HG03139 (cell line): ENCODE measurements around the gene DOCK8.

ENCODE experiments used
- ATAC-seq: cut with Tn5 transposase; IDR thresholded peaks from one replicate; pipeline ENCODE4 v1.9.1; 2021; ENCODE audit not compliant: unreplicated experiment

The DOCK8 gene

DNA sequence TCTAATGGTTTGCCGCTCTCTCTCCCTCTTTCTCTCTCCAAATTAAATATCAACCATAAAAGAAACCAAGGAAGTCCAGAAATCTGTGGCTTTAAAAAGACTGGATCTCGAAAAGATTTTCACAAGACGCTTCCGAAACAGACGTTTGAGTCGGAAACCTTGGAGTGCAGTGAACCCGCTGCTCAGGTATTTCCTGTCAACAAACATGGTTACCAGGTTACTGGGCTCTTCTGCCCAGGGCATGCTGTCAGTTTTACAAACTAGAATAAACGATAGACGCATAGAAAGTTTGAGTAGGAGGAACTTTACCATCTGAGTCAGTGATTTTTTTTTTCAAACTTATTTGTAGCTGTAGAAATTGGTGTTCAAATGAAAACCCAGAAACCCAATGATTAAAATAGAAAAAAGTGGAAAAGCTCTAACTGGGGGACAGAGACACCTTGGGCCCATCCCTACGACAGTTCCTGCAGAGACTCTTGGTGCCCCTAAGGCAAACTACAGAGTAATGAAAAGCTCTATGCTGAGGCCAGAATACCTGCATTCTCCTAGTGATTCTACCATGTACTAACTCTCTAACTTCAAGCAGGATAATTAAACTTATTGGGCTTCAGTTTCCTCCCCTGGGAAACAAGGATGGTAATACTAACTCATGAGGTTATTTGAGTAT lies 90.0 kb downstream of the DOCK8 start:
- ATAC-seq = no peak

DNA sequence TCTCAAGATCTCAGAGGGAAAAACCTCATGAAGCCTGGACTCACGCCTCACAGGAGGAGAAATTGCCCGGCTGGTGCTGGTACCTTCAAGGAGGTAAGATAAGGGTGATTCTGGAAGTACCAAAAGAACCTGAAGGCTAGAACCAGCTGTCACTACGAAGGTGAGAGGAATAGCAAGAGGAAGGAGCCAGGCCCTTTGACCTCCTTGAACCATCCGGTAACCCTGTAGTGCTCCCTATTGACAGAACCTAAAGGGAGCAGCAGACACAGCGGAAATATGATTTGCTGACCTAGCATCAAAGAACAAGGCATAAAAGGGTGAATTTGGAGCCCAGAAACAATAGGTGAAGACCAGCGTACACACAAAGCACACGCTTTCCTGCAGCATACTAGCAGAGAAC lies 92.2 kb downstream of the DOCK8 start:
- no peak for ATAC-seq

- no peak for ATAC-seq
These were observed 97.2 kb downstream of the DOCK8 start for GRCh38 chr9:311841-312240.

DNA sequence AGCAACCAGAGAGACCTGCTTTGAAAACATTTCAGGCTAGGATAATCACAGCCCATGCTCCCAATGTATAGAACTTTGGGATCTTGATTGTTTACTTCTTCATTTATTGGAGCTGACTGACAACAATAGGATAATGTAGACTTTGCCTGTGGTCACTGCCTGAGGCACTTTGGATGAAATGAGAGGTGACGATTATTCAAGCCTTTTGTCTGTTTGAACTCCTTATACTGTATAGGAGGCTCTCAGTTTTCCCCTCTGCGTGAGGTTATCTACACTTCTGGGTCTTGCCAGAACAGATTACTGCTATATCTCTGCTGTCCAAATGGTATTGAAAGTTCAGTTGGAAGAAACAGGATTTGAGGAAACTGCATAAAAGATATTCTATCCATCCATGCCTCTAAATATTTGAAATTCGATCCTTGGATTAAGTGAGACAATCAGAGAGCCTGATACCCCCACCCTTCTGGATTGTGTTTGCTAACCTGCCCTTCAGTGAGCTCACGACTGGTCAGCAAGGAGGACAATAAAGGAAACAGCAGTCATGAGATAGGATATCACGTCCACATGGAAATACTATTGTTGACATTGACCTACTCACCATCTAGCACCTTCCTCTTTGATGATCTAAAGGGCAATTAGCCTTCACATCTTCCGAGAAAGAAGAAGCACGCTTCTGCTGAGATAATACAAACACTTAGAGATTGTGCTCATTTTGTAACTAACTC lies 98.1 kb downstream of the DOCK8 start:
- ATAC-seq = no peak

DNA sequence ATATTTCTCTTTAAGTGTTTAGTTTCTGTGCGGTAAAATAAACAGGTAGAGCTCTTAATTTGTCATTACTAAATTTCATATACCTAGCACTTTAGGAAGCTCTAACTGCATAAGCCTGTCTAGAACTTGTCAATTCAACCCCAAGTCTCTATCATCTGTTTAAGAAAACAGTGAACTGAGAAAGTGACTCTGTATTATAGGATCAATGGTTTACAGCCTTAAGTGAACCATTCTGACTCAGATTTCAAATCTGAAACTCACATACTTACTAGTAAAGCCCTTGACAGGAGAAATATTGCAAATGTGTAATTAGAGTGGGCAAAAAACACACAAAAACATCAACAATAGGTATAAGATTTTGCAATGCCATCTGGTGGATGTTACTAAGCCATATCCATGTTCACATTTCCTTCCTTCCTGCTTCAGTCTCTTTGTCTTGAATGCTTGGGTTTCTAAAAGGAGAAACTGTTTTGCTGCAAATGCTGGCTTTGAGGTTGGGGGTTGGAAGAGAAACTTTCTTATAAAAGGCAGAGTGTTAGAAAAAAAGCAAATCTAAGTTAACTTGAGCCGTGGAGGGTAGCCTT lies 101.8 kb downstream of the DOCK8 start:
- no peak for ATAC-seq

- ATAC-seq = no peak
These were observed 104.0 kb downstream of the DOCK8 start for GRCh38 chr9:318646-319045.

- no peak for ATAC-seq
These were observed 110.3 kb downstream of the DOCK8 start for GRCh38 chr9:324971-325370.

GRCh38 chr9:326667-327066 lies 112.0 kb downstream of the DOCK8 start:
- ATAC-seq = no peak

DNA sequence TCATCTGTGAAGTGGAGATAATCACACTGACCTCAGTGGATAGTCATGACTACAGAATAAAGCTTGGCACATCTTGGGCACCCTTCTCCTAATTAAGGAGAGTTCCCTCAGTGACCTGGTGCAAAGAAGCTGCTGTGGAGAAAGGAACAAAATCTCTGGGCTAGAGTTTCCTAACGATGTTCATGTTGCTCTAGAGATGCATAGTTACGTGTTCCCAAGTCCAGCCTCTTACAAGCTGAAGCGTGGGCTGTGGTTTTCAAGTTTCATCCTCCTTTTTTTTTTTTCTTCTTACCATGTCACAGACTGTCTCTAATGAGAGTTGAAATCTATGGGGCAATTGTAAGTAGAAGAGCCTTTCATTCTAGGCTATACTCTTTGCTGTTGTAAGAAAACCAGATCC lies 113.8 kb downstream of the DOCK8 start:
- no peak for ATAC-seq

DNA sequence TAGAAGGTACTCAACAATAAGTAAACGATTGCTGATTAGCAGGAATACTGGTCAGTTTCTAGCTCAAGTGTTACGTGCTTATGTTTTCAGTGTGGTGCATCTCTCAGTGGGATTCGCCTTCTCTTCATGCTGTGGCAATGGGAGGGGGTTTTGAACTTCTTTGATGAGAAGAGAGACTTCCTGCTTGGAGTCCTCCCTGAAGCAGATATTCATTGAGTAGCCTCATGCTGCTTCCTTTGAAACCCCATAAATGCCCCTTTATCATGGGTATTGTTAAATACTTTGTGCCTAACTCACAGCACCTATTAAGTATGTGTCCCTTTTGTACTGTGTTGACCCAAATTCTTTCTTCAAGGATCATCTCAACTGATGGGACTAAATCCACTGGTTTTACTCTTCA lies 116.5 kb downstream of the DOCK8 start:
- ATAC-seq = no peak

DNA sequence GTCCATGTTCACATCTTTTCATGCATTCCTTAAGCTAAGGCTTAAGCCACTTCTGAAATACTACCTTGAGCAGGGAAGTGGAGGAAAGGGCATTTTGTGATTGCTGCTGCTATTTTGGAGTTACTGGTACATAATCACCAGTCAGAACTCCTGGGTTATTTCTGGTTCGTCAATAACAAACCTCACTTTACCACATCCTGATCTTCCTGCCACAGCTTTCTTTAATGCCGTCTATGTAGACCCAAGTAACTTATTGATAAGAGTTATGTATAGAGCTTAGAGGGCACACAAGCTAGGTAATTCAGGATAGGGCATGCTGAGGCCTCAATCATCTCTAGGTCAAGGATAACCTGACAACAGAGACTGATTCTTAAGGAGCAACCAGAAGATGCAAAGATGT lies 120.7 kb downstream of the DOCK8 start:
- no peak for ATAC-seq

DNA sequence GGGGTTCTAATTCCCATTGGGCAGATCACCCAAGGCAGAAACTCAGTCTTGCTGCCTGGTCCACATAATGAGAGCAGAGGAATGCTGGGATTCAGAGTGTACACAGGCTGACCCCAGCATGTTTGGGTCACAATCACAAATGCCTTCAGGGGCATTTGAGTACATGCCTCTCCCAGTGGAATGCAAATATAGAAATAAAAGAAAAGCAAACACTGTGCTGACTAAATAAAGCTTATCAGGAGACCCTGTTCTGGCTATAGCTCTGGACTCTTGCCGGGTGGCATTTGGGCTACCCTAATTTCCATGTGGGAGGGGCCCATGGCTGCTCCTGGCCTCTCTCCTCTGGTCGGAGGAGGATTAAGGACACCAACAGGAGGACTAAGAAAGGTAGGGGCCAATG lies 121.4 kb downstream of the DOCK8 start:
- no peak for ATAC-seq

- ATAC-seq = no peak
These were observed 123.9 kb downstream of the DOCK8 start for GRCh38 chr9:338602-339001.

- no peak for ATAC-seq
These were observed 127.2 kb downstream of the DOCK8 start for GRCh38 chr9:341634-342421.

GRCh38 chr9:343773-344172 lies 129.1 kb downstream of the DOCK8 start:
- no peak for ATAC-seq

GRCh38 chr9:346111-346571 lies 131.5 kb downstream of the DOCK8 start:
- ATAC-seq = no peak

- no peak for ATAC-seq
These were observed 133.1 kb downstream of the DOCK8 start for GRCh38 chr9:347667-348292.

DNA sequence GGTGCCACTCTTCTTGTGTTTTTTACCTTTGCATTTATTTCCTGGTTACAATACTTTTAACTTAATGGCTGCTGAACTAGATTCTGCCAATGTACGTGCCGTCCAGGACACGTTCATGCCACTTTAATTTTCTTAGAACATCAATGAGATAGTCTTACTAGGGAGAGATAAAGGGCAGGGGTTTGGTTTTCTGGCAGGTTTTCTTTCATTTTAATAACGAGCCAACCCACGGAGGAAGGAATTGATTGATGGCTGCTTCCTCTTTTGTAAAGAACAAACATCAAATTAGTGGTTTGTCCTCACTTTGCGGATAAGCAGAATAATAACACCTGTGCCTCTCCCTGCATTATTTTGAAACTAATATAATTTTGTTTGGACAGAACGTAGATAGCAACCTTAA lies 135.7 kb downstream of the DOCK8 start:
- no peak for ATAC-seq

- no peak for ATAC-seq
These were observed 137.3 kb downstream of the DOCK8 start for GRCh38 chr9:351916-352315.

DNA sequence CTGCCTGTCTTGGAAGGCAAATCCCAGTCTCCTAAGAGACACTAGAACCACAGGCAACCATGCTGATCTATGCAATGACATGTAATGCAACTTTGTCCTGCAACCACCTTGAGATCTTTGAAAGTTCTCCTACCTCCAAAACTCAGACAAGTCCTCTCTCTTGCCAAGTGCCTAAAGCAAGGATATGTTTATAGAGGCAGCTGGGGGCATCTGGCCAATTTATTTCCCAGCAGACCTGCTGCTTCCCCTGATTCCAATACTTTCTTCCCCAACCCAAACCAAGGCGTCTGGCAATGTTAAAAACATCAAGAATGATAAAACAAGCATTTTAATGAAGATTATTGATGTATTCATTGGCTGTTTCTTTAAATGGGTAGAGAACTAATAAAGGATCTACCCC lies 138.4 kb downstream of the DOCK8 start:
- no peak for ATAC-seq

DNA sequence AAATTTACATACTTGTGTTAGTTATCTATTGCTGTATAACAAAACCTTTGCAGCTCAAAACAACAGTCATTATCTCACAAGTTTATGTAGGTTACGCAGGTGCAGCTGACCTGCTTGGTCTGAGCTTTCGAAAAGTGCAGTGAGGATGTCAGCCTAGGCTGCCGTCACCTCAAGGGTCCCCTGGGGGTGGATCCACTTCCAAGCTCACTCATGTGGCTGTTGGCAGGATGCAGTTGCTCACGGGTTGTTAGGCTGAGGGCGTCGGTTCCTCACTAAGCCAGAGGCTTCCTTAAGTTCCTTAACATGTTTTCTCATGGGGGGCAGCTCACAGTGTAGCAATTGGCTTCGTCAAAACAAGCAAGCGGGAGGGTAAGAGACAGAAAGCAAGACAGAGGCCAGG lies 139.8 kb downstream of the DOCK8 start:
- ATAC-seq = no peak
